Inflammatory macrophage treated with lipopolysaccharide for 1 hour (primary cell): ENCODE data around the gene PXN.
"Not testable (repeated sequence)": the region's sequence is repeated elsewhere in the genome, so short reads cannot be mapped to it uniquely, and the experiment has no call there.

Source experiments
- DNase-seq, 2 donors: peaks; one replicate each; pipeline ENCODE4 v3.0.0-alpha.2; 2020 to 2022

PXN gene

DNA sequence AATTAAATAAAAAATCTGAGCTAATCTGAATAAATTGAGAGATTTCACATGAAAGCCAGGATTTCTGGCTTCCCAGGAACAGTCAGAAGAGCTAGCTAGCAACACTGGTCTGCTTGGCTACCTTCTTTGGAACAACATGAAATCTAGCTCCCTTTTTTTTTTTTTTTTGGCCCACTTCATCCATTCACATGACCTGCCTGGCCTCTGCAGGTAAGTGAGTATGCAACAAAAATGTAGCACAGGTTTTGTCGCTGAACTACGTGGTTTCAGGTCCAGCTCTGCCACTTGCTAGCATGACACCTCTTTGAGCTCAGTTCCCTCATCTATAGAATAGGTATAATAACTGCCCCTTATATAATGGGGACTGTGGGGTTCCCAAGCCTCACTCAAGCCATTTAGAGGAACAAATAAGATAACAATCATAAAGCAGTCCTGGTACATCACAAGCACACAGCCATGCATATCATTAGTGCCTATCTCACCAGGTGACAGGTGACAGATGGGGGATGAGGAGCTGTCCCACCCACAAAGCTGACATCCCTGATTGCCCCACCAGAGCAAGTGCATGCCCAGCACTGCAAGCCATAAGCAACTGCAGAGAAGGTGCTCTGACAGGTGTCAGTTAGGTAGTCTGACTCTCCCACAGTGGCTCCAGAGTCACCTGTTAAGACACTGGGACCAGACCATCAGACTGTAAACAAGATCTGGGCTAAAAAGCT lies 25.6 kb downstream of the PXN start:
- DNase-seq, result no peak

- no peak for DNase-seq
Observed at GRCh38 chr12:120238839-120239445, 26.6 kb downstream of the PXN start.

GRCh38 chr12:120238217-120238616 lies 27.3 kb downstream of the PXN start:
- no peak for DNase-seq

- peak; percentile 77 to 84 for DNase-seq
Observed at GRCh38 chr12:120237360-120238171, 28.0 kb downstream of the PXN start.

GRCh38 chr12:120236809-120237208 lies 28.7 kb downstream of the PXN start:
- DNase-seq, result not testable (repeated sequence)

- peak in 1 of 2 donors; percentile 42 for DNase-seq
Observed at GRCh38 chr12:120235369-120236323, 29.9 kb downstream of the PXN start.

DNA sequence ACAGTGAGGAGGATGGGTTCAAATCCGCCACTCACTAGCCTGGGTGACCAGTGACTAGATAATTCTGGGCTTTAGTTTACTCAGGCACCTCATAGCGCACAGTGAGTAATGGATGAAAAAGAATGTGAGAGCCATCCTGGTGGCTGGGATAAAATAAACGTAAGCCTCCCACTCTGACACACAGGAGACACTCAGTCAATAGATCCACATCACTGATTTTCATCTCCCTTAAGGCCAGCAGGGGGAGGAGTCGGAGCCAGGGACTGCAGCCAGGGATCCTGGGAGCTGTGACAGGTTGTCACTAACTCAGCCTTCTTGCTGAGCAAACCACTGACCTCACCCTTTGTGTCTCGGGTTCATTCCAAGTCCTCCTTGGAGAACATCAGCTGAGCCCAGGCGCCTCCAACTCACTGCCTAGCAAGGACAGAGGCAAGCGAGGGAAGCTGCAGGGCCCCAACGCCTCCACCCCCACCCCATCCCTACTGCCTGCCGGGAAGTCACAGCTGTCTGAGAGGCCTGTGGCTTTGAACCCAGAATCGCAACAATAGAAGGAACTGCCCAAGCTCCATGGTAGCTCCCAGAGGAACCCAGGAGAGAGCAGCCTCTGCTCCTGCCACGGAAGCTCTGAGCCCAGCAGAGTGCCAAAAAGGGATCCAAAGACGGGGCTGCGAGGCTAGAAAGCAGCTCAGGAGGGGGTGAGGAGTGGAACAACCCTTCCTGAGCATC lies 30.7 kb downstream of the PXN start:
- DNase-seq, result peak; percentile 63 to 94

DNA sequence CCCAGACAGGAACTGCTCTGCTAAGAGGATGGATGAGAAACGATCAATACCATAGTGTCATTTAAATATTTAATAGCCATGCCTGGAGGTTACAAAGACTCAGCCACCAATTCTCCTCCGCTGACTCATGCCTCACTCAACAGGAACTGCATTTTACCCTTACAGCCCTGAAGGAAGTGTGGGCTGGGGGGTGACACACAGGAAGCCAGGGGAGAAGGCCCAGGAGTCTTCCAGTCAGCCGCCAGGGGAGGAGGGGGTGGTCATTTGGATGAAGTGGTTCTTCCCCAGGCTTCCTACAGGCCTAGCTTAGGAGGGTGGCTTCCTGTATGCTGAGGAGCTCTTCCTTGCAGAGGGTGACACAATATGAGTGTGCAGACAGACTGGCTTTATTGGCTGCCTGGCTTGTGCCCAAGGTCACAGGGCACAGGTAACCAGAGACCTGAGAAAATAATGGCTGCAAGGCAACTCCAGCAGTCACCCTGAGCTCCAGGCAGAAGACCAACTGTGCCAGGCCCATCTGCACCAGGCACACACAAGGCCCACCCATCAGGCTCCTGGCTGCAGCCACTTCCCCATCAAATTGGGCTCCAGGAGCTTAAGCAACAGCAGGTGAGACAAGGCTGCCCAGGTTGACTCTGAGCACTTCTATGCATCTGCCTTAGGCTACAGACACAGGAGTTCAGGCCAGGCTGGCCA lies 34.1 kb downstream of the PXN start:
- DNase-seq, result peak; percentile 82 to 98

GRCh38 chr12:120230974-120231315 lies 34.6 kb downstream of the PXN start:
- DNase-seq, result no peak

DNA sequence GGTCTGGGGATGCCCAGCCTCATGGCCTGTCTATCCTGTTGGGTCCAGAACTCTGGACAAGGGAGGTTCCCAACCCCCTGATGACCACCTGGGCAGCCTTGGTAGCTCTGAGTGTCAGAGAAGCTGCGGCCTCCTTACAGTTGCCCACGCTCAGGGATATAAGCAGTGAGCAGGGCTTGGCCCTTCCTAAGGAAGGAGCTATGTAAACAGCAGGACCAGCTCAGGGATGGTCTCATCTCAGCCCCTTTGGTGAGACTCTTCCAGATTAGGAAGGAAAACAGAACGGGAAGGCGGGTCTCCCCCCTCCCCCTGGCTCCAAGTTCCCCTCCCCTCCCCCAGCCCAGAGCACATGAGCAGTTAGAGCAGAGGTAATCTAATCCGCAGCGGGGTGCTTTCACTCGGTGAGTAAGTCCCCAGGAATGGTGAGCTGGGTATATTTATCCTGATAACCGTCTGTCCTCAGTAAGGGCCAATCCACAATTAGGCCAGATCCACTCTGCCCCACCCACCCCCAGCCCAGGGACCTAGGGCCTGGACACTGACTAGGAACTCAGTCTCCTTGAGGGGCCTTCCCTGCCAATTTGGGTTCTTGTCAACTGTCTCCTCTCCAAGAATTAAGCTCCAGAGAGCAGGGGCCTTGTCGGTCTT lies 35.1 kb downstream of the PXN start:
- peak in 1 of 2 donors; percentile 41 for DNase-seq

GRCh38 chr12:120229487-120230325 lies 35.8 kb downstream of the PXN start:
- no peak for DNase-seq

- DNase-seq, result no peak
Observed at GRCh38 chr12:120229071-120229486, 36.5 kb downstream of the PXN start.

GRCh38 chr12:120228291-120229070 lies 37.0 kb downstream of the PXN start:
- DNase-seq, result peak; percentile 77 to 84

GRCh38 chr12:120228041-120228290 lies 37.6 kb downstream of the PXN start:
- DNase-seq, result no peak

GRCh38 chr12:120227233-120228040 lies 38.1 kb downstream of the PXN start:
- no peak for DNase-seq

DNA sequence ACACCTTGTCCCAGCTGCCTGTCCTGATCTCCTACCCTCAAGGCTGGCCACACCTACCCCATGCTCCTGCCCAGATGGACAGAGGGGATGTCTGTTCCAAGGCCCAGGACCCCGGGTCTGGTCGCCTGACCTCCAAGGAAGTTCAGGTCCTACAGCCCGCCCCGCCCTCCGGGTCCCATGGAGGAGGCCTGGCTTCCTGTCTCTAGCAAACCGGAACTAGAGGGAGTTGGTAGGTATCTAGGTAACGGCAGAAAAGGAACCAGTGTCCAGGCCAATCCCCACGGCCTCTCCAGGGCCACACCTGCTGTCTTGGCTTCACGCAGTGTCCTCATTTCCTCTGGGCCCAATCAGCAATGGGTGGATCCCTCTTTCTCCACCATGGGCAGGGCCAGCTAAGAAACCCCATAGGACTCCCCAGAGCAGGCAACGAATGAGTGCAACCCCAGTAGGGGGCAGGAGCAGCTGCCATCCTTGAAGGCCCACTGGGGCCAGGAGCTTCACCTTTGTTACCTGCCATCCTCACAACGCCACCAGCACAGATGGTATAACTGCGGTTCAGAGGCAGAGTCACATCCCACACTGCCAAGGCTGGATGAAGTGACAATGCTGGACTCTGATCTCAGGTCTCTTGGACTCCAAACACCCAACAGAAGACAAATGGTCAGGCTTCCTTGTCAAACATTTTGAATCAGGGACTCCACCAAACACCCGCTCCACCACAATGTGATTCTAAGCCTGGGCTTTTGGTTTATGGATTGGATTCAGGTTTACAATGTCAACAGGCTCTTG lies 39.5 kb downstream of the PXN start:
- DNase-seq, result peak in 1 of 2 donors; percentile 55

DNA sequence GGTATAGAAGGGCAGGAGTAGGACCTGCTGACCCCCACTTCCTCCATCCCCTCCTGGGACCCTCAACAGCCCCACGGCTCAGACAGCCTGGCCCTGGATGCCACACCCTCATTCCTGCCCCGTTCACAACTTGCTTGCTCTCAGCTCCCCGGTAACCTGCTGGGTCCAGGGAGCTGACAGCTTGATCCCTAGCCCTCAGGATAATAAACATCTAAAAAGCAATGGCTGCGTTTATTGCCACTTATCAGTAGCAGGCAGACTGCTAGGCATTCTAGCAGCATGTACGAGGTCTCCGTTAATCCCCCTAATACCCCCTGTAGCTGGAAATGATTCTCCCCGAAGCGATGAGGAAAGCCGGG lies 40.4 kb downstream of the PXN start:
- DNase-seq, result no peak
